Smooth muscle cell (in vitro differentiated cells): ENCODE results near the gene DNAJB11. TPM values are rescaled to one million over a fixed set of nuclear protein-coding genes. Genes with fewer than 3 reads are reported as not detected.

Source experiments
- DNase-seq: peaks from one replicate; lab custom pipeline; 2025; ENCODE audit not compliant: unreplicated experiment; lab: John Stamatoyannopoulos, UW
- H2AFZ ChIP-seq: fragments of 200-600 bp; sonication (generic); 2 replicates; pipeline ENCODE4 v1.6.0; 2016; ENCODE audit warnings: antibody characterized with exemption, low read depth, mild to moderate bottlenecking
- H3F3A ChIP-seq: fragments of 200-600 bp; sonication (generic); 2 replicates; pipeline ENCODE4 v1.6.0; 2017; ENCODE audit warnings: antibody characterized with exemption, low read depth
- H3K27ac ChIP-seq: fragments of 200-600 bp; sonication (generic); 2 replicates; pipeline ENCODE4 v1.5.1; 2016; ENCODE audit warnings: low read depth, mild to moderate bottlenecking
- H3K27me3 ChIP-seq: fragments of 200-600 bp; sonication (generic); 2 replicates; pipeline ENCODE4 v1.6.1; 2016; ENCODE audit warnings: low read depth, mild to moderate bottlenecking
- H3K36me3 ChIP-seq: fragments of 200-600 bp; sonication (generic); 2 replicates; pipeline ENCODE4 v1.5.1; 2016; ENCODE audit warnings: low read depth
- H3K4me1 ChIP-seq: fragments of 200-600 bp; sonication (generic); 2 replicates; pipeline ENCODE4 v1.5.1; 2016; ENCODE audit warnings: low read depth
- H3K4me2 ChIP-seq: fragments of 200-600 bp; sonication (generic); 2 replicates; pipeline ENCODE4 v1.6.0; 2016; ENCODE audit warnings: mild to moderate bottlenecking
- H3K4me3 ChIP-seq: fragments of 200-600 bp; sonication (generic); 2 replicates; pipeline ENCODE4 v1.5.1; 2016; ENCODE audit warnings: mild to moderate bottlenecking
- H3K79me2 ChIP-seq: fragments of 200-600 bp; sonication (generic); 2 replicates; pipeline ENCODE4 v1.6.0; 2016; ENCODE audit warnings: low read depth, mild to moderate bottlenecking
- H3K9ac ChIP-seq: fragments of 200-600 bp; sonication (generic); 2 replicates; pipeline ENCODE4 v1.6.0; 2016; ENCODE audit warnings: low read depth
- H3K9me3 ChIP-seq: fragments of 200-600 bp; sonication (generic); replicated peaks from 2 replicates; pipeline ENCODE4 v1.5.1; 2016; ENCODE audit warnings: low read depth
- H4K20me1 ChIP-seq: fragments of 200-600 bp; sonication (generic); 2 replicates; pipeline ENCODE4 v1.6.0; 2016; ENCODE audit warnings: low read depth
- WGBS: methylation state at CpG from one replicate; pipeline ENCODE4 v1.1.7; 2016; ENCODE audit warnings: low lambda C conversion rate; 5-methylcytosine and 5-hydroxymethylcytosine counted together
- polyA plus RNA-seq: library from polyadenylated mRNA; unstranded; fragments of >200 nt; fragmentation: Nextera tagmentation; extraction: Ambion mirVana; gene quantifications from 2 replicates; pipeline ENCODE4 v1.2.1, GENCODE V29; 2016
- total RNA-seq: library from RNA; depleted of rRNA; stranded (reverse); fragments of >200 nt; gene quantifications from 2 replicates; pipeline ENCODE4 v1.2.3, GENCODE V29; 2014
- TF ChIP-seq, protein P1 (sequence below): fragments of 200-600 bp; sonication (generic); IDR thresholded peaks from 2 replicates; pipeline ENCODE4 v1.5.1; 2017; ENCODE audit warnings: borderline replicate concordance, mild to moderate bottlenecking, antibody characterized with exemption; ENCODE audit not compliant: insufficient read depth, poor library complexity, severe bottlenecking

The DNAJB11 gene
- total and polyA plus RNA-seq, 2 experiments from 2014 or later, result 103 to 136 TPM

DNA sequence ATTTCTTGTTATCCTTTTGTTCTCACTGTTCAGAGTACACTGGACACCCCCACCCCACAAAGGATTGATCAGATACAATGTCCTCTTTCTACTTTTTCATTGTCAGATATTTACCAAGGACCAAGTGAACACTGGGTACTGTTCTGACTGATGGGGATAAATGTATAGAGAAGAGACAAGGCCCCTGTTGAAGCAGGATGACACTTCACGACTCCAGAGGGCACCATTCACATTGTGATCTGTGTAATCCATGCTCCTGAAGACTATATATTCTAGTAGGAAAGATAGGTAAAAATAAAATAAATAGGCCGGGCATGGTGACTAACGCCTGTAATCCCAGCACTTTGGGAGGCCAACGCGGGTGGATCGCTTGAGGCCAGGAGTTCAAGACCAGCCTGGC lies 19.1 kb upstream of the DNAJB11 start:
- no peaks in the 10 kb centered on the region for H3K9me3 ChIP-seq
- H3K4me2 ChIP-seq, result no peak overlapping the region
- H3K9ac ChIP-seq, result no peak overlapping the region
- peaks cover 26% of the 10 kb centered on the region for H3K36me3 ChIP-seq
- H3F3A ChIP-seq, result no peaks in the 10 kb centered on the region
- no peak overlapping the region for H3K27ac ChIP-seq
- TF ChIP-seq, protein P1, sequence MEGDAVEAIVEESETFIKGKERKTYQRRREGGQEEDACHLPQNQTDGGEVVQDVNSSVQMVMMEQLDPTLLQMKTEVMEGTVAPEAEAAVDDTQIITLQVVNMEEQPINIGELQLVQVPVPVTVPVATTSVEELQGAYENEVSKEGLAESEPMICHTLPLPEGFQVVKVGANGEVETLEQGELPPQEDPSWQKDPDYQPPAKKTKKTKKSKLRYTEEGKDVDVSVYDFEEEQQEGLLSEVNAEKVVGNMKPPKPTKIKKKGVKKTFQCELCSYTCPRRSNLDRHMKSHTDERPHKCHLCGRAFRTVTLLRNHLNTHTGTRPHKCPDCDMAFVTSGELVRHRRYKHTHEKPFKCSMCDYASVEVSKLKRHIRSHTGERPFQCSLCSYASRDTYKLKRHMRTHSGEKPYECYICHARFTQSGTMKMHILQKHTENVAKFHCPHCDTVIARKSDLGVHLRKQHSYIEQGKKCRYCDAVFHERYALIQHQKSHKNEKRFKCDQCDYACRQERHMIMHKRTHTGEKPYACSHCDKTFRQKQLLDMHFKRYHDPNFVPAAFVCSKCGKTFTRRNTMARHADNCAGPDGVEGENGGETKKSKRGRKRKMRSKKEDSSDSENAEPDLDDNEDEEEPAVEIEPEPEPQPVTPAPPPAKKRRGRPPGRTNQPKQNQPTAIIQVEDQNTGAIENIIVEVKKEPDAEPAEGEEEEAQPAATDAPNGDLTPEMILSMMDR, result no peak
- 88% methylated on average over 6 of the region's 6 CpGs for WGBS
- H2AFZ ChIP-seq, result no peak overlapping the region
- DNase-seq, result no peak
- no peak overlapping the region for H3K4me3 ChIP-seq
- no peaks in the 10 kb centered on the region for H4K20me1 ChIP-seq
- H3K4me1 ChIP-seq, result no peaks in the 10 kb centered on the region
- no peaks in the 10 kb centered on the region for H3K27me3 ChIP-seq
- no peaks in the 10 kb centered on the region for H3K79me2 ChIP-seq

DNA sequence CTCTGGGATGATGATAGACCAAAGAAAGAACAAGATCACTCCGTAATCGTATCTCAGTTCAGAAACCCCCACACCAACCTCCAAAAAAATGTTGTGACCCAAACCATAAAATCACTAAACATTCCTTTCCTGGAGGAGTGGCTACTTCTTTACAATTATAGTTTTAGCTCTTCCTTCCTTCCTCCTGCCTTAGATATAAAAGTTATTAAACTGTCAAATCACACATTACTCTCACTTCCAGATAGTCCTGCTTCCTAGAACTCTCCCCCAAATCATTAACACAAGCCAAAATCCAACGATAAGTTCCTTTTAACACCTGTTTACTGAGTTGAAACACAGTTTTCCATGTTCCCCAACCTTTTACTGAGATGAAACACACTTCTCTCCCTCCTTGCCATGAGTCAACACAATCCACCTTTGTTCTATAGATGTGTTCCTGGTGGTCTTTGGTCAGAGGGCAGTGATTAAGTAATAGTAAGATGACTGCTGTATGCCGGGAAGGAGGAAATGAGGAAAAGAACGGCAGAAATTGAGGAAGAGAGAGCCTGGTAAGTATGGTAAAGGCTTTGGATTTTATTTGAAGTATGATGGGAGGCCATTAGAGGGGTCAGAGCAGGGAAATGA lies 18.0 kb upstream of the DNAJB11 start:
- WGBS, result 93% methylated on average over 5 of the region's 5 CpGs
- no peaks in the 10 kb centered on the region for H4K20me1 ChIP-seq
- TF ChIP-seq, protein P1, result no peak
- H3K9ac ChIP-seq, result no peak overlapping the region
- H3K36me3 ChIP-seq, result peaks cover 26% of the 10 kb centered on the region
- H3K27ac ChIP-seq, result no peak overlapping the region
- no peaks in the 10 kb centered on the region for H3K27me3 ChIP-seq
- H3K4me1 ChIP-seq, result no peaks in the 10 kb centered on the region
- no peaks in the 10 kb centered on the region for H3K79me2 ChIP-seq
- H3K4me2 ChIP-seq, result no peak overlapping the region
- no peaks in the 10 kb centered on the region for H3K9me3 ChIP-seq
- H3F3A ChIP-seq, result no peaks in the 10 kb centered on the region
- no peak for DNase-seq
- H3K4me3 ChIP-seq, result no peak overlapping the region
- no peak overlapping the region for H2AFZ ChIP-seq

DNA sequence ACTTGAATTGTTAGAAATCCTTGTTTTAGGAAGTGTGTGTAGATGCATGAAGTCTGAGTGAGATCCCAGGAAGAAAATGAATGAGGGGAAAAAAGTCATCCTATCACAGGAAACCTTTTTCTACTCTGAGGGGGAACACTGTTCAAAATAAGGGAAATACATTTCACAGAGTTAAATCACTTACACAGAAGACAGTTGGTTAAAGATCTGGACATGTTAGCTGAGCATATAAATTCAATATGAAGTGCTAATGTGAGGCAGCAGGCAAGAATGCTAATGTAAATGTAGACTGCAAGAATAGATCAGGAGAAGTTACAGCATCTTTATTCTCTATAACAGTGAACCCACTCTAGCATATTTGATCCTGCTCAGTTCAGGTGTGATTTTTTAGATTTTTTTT lies 5.9 kb upstream of the DNAJB11 start:
- H4K20me1 ChIP-seq, result peaks cover 7% of the 10 kb centered on the region
- no peak overlapping the region for H3K4me2 ChIP-seq
- H3K4me1 ChIP-seq, result peaks cover 6% of the 10 kb centered on the region
- no peak for DNase-seq
- no peaks in the 10 kb centered on the region for H3F3A ChIP-seq
- no peak overlapping the region for H3K27ac ChIP-seq
- H3K9ac ChIP-seq, result no peak overlapping the region
- H3K9me3 ChIP-seq, result no peaks in the 10 kb centered on the region
- H3K36me3 ChIP-seq, result no peaks in the 10 kb centered on the region
- H2AFZ ChIP-seq, result no peak overlapping the region
- no peak overlapping the region for H3K4me3 ChIP-seq
- H3K27me3 ChIP-seq, result no peaks in the 10 kb centered on the region
- peaks cover 24% of the 10 kb centered on the region for H3K79me2 ChIP-seq
- TF ChIP-seq, protein P1, result no peak

DNA sequence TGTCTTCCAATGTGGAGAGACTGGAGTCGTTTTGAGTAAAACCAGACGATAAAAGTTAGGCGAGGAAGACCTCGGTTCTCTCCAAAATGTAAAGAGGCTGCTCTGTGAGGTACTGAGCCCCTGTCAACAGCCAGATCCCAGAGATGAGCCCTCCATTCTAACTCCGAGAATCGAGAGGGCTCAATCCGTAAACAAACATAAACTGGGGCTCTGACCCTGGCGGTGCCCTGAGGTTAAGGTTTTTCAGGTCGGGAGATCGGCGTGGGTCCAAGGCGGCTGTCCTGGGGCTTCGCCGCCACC lies 3.8 kb upstream of the DNAJB11 start:
- Histone ChIP-seq H3K4me2 (peak overlapping the region; percentile 91), H3K4me1 (peaks cover 16% of the 10 kb centered on the region), H3K9me3 (no peaks in the 10 kb centered on the region), H3K79me2 (peaks cover 36% of the 10 kb centered on the region), H3K9ac (peak overlapping the region; percentile 78), H3K27ac (peak overlapping the region; percentile 66), H4K20me1 (no peaks in the 10 kb centered on the region), H3K27me3 (no peaks in the 10 kb centered on the region), H2AFZ (peak overlapping the region; percentile 99), H3F3A (no peaks in the 10 kb centered on the region), H3K36me3 (no peaks in the 10 kb centered on the region), H3K4me3 (peak overlapping the region; percentile 76)
- under 1% methylated on average over 14 of the region's 14 CpGs for WGBS
- TF ChIP-seq, protein P1, result no peak
- DNase-seq, result no peak
